T-helper 2 cell treated with Interferon-gamma antibody and Interleukin-4, amounts not matched to agents 5 μg/mL and 100 μg/mL, for 36 hours (primary cell): ENCODE data around the gene SYT15.
"Not testable (repeated sequence)": the region's sequence is repeated elsewhere in the genome, so short reads cannot be mapped to it uniquely, and the experiment has no call there.

ENCODE experiments used
- DNase-seq: peaks from one replicate; pipeline ENCODE4 v3.0.0; 2021; ENCODE audit warnings: low spot score
- H3K27ac Mint-ChIP-seq: one replicate; pipeline ENCODE4 v1.8.0; 2021; ENCODE audit warnings: mild to moderate bottlenecking, mixed read lengths
- H3K27me3 Mint-ChIP-seq: one replicate; pipeline ENCODE4 v1.8.0; 2021; ENCODE audit warnings: low read depth, mixed read lengths
- H3K36me3 Mint-ChIP-seq: one replicate; pipeline ENCODE4 v1.8.0; 2021; ENCODE audit warnings: low read depth, mixed read lengths
- H3K4me1 Mint-ChIP-seq: one replicate; pipeline ENCODE4 v1.8.0; 2021; ENCODE audit warnings: low read depth, mixed read lengths
- H3K4me3 Mint-ChIP-seq: one replicate; pipeline ENCODE4 v1.8.0; 2022; ENCODE audit warnings: mild to moderate bottlenecking, moderate library complexity, mixed read lengths
- H3K9me3 Mint-ChIP-seq: one replicate; pipeline ENCODE4 v1.8.0; 2021; ENCODE audit warnings: mixed read lengths

The SYT15 gene

DNA sequence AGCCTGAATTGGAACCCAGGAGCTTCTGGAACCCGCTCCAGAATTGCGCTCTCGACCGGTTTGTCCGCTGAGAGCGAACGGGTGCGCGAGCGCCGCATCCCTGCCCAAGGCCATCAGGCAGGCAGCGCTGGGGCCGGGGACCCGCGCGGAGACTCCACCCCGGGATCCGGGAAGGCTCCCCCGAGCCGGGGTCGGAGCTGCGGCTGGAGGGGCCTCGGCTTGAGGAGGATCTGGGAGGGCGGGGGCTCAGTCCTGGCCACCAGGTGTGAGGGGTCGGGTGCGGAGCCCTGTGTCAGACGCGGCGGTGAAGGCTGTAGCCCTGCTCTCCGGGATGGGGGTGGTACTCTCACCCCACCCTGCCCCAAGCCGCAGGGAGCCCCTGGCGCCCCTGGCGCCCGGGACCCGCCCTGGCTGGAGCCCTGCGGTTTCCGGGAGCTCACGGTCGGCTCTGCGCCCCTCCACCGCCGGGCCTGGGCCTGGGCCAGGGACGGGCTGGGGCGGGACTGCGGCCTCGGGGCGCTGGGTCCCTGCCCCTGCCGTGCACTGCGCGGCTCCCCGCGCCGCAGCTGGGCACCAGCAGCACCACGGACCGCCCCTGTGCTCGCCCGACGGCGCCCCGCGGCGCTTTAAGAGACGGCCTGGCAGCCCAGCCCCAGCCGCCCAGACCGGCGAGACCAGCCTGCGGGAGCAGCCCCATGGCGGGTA lies at the start of gene SYT15:
Gene SYT15, plus strand, starts transcription at position 655 of the 705 bp plus-strand sequence. Its CDS starts 41 bp downstream, at position 696.
- DNase-seq, H3K36me3 Mint-ChIP-seq, H3K27ac Mint-ChIP-seq, H3K27me3 Mint-ChIP-seq, H3K4me1 Mint-ChIP-seq, H3K9me3 Mint-ChIP-seq, H3K4me3 Mint-ChIP-seq: not testable (repeated sequence)

DNA sequence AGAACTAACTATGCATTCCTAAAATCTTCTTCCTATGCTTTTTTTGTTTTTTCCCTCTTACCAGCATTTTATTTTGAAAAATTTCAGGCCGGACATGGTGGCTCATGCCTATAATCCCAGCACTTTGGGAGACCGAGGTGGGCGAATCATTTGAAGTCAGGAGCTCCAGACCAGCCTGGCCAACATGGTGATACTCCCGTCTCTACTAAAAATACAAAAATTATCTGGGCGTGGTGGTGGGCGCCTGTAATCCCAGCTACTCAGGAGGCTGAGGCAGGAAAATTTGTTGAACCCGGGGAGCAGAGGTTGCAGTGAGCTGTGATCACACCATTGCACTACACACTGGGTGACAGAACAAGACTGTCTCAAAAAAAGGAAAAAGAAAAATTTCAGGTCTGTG lies 49.2 kb upstream of the SYT15 start:
- not testable (repeated sequence) for H3K4me3 Mint-ChIP-seq, H3K27me3 Mint-ChIP-seq, H3K4me1 Mint-ChIP-seq, H3K27ac Mint-ChIP-seq, H3K9me3 Mint-ChIP-seq, DNase-seq, H3K36me3 Mint-ChIP-seq

DNA sequence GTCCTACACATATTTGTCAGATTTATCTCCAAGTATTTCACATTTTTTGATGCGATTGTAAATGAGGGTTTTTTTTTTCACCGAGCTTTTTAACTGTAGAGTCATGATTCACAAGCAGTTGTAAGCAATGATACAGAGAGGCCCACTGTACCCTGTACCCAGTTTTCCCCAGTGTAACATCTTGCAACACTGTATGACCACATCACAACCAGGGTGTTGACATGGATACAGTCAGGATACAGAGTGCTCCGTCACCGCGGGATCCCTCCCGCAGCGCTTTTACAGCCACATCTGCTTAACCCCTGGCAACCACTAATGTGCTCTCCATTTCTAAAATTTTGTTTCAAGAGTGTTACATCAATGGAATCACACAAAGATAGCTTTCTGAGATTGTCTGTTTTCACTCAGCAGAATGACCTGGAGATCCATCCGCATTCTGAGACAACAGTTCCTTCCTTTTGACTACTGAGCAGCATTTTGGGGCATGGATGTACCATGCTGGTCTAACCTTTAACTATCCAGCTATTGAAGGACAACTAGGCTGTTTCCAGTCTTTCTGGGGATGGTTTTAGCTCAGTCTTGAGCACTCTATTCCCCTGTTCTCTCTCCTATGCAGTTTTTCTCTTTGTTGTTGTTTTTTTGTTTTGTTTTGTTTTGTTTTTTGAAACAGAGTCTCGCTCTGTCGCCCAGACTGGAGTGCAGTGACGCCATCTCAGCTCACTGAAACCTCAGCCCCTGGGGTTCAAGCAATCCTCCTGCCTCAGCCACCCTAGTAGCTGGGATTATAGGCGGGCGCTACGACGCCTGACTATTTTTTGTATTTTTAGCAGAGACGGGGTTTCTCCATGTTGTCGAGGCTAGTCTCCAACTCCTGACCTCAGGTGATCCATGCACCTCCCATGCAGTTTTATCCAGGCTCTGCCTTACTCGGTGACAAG lies 48.4 kb upstream of the SYT15 start:
- Mint-ChIP-seq H3K4me3 (no peak overlapping the region), H3K27ac (no peak overlapping the region), H3K36me3 (no peaks in the 10 kb centered on the region), H3K27me3 (peaks cover 2% of the 10 kb centered on the region), H3K9me3 (no peaks in the 10 kb centered on the region), H3K4me1 (no peaks in the 10 kb centered on the region)
- DNase-seq = no peak

DNA sequence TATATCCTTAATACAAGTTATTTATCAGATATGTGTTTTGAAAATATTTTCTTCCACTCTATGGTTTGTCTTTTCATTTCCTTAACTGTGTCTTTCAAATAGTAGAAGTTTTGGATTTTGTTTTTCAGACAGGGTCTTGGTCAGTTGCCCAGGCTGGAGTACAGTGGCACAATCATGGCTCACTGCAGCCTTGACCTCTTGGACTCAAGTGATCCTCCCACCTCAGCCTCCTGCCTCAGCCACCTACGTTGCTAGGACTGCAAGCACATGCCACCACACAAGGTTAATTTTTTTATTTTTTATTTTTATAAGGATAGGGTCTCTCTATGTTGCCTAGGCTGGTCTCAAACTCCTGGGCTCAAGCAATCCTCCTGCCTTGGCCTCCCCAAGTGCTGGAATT lies 46.7 kb upstream of the SYT15 start:
- H3K4me1 Mint-ChIP-seq, H3K36me3 Mint-ChIP-seq, H3K27ac Mint-ChIP-seq, H3K9me3 Mint-ChIP-seq, H3K27me3 Mint-ChIP-seq, DNase-seq, H3K4me3 Mint-ChIP-seq: not testable (repeated sequence)

DNA sequence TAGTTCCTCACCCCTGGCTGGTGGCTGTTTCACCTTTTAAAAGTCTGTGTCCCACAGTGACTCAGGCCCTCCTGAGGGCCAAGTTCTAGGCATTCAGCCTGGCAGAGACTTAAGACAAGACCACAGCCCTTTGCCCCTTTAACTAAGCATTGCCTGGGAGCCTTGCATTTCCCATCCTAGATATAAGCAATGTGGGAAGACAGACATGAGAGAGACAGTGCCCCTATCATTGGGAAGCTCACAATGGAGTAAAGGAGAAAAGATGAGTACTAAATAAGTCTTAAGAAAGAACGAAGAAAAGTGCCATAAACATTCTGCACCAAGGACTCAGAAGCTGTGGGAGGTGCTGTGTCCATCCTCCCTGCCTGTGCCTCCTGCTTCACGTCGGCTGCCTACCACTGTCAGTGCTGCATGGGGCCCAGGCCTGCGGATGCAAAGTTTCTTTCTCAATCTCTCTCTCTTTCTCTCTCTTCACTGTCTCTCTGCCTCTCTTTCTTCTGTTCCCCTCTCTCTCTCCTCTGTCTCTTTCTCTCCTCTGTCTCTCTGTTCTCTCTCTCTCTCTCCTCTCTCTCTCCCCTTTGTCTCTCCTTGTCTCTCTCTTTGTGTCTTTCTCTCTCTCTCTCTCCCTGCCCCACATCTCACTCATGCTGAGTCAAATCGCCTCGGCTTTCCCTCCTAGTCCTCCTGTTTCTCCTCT lies 44.0 kb upstream of the SYT15 start:
- Mint-ChIP-seq H3K9me3 (no peaks in the 10 kb centered on the region), H3K4me1 (no peaks in the 10 kb centered on the region), H3K4me3 (no peak overlapping the region), H3K27ac (no peak overlapping the region), H3K27me3 (peaks cover 26% of the 10 kb centered on the region), H3K36me3 (no peaks in the 10 kb centered on the region)
- no peak for DNase-seq

DNA sequence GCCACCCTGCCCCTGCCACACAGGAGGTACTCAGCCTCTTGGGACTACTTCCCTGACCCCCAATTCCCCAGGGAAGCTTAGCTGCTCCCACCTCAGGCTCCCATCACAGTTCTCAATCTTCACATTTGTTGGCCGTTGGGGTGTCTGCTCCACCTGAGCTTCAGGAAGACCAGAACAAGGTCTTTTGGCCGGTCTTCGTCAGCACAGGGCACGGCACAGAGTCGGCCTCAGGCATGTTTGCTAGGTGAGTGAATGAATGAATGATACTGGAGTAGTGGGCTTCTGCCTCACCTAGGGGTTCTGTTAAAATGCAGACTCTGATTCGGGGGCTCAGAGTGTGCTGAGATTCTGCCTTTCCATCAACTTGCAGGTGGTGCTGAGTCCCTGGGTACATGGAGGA lies 42.8 kb upstream of the SYT15 start:
- H3K4me1 Mint-ChIP-seq = no peaks in the 10 kb centered on the region
- H3K9me3 Mint-ChIP-seq = no peaks in the 10 kb centered on the region
- peaks cover 36% of the 10 kb centered on the region for H3K27me3 Mint-ChIP-seq
- H3K36me3 Mint-ChIP-seq = no peaks in the 10 kb centered on the region
- no peak overlapping the region for H3K4me3 Mint-ChIP-seq
- no peak for DNase-seq
- H3K27ac Mint-ChIP-seq = no peak overlapping the region

DNA sequence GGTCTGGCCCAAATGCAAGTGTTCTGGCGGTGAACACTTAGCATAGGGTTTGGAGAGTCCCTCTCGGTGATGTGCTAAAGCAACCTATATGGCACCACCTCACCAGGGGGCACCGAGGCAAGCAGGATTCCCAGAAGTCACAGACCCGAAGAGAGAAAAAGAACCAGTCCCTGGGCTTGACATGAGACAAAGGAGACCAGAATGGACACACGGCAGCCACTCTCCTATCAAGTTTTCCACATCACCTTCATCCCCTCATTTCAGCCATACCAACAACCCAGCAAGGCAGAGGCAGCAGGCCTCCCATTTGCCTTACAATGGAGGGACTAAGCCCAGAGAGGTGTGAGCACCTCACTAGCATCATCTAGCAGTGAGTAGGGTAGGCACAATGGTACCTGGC lies 42.1 kb upstream of the SYT15 start:
- Mint-ChIP-seq H3K27ac (no peak overlapping the region), H3K27me3 (peaks cover 37% of the 10 kb centered on the region), H3K9me3 (no peaks in the 10 kb centered on the region), H3K4me1 (no peaks in the 10 kb centered on the region), H3K4me3 (no peak overlapping the region), H3K36me3 (no peaks in the 10 kb centered on the region)
- no peak for DNase-seq

DNA sequence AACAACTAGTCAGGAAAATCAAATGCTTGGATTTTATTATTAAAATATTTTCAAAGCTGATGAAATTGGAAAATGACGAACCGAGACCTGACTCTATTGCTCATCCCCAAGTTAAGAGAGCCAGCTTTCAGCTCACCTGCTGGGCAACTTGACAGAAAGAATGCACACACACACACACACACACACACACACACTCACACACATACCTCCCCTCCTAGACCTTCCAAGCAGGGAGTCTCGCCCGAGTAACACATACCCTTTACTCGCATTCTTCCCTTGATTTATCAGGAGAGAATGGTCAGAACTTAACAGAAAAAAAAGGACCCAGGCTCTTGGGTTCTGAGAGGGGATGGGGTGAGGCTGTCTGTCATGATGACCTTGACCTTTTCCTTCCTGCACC lies 41.6 kb upstream of the SYT15 start:
- H3K9me3 Mint-ChIP-seq = no peaks in the 10 kb centered on the region
- no peak overlapping the region for H3K4me3 Mint-ChIP-seq
- no peak overlapping the region for H3K27ac Mint-ChIP-seq
- H3K4me1 Mint-ChIP-seq = peaks cover 2% of the 10 kb centered on the region
- H3K27me3 Mint-ChIP-seq = peaks cover 40% of the 10 kb centered on the region
- DNase-seq = no peak
- H3K36me3 Mint-ChIP-seq = no peaks in the 10 kb centered on the region

DNA sequence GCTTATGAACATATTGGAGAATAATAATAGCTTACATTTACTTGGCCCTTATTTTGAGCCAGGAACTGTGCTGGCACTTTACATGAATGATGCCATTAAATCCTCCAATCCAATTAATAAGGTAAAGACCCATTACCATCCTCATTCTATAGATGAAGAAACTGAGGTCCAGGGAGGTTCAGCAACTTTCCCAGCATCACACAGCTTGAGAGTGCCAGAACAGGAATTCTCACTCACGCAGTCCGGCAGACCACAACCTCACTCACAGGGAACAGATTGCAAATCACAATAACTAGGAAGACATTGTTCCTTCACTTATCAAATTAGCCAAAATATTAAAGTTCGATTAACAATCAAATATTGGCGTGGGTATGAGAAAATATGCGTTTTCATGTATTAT lies 40.8 kb upstream of the SYT15 start:
- H3K27me3 Mint-ChIP-seq = peaks cover 47% of the 10 kb centered on the region
- H3K9me3 Mint-ChIP-seq = no peaks in the 10 kb centered on the region
- H3K36me3 Mint-ChIP-seq = no peaks in the 10 kb centered on the region
- DNase-seq = no peak
- no peak overlapping the region for H3K27ac Mint-ChIP-seq
- peaks cover 3% of the 10 kb centered on the region for H3K4me1 Mint-ChIP-seq
- H3K4me3 Mint-ChIP-seq = no peak overlapping the region

DNA sequence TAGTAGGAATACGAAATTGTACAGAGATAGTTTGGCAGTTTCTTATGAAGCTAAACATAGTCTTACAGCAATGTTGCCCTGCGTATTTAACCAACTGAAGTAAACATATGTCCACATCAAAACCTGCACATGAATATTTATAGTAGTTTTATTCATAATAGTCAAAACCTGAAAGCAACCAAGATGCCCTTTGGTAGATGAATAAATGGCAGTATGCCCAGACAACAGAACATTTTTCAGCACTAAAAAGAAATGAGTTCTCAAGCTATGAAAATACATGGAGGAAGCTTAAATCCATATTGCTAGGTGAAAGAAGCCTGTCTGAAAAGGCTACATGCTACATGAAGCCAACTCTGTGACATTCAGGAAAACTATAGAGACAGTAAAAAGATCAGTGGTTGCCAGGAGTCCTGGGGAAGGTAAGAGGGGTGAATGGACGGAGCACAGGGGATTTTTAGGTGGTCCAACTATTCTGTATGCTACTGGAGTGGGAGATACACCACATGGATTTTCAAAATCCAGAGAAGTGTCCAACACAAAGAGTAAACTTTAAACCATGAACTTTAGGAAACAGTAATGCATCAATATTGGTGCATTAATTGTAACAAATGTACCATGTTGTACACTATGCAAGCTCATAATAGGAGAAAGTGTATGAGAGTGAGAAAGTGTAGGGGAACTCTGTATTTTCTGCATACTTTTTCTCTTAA lies 40.1 kb upstream of the SYT15 start:
- no peak for DNase-seq
- no peak overlapping the region for H3K4me3 Mint-ChIP-seq
- H3K27me3 Mint-ChIP-seq = peaks cover 48% of the 10 kb centered on the region
- H3K9me3 Mint-ChIP-seq = no peaks in the 10 kb centered on the region
- H3K27ac Mint-ChIP-seq = no peak overlapping the region
- no peaks in the 10 kb centered on the region for H3K36me3 Mint-ChIP-seq
- peaks cover 3% of the 10 kb centered on the region for H3K4me1 Mint-ChIP-seq

DNA sequence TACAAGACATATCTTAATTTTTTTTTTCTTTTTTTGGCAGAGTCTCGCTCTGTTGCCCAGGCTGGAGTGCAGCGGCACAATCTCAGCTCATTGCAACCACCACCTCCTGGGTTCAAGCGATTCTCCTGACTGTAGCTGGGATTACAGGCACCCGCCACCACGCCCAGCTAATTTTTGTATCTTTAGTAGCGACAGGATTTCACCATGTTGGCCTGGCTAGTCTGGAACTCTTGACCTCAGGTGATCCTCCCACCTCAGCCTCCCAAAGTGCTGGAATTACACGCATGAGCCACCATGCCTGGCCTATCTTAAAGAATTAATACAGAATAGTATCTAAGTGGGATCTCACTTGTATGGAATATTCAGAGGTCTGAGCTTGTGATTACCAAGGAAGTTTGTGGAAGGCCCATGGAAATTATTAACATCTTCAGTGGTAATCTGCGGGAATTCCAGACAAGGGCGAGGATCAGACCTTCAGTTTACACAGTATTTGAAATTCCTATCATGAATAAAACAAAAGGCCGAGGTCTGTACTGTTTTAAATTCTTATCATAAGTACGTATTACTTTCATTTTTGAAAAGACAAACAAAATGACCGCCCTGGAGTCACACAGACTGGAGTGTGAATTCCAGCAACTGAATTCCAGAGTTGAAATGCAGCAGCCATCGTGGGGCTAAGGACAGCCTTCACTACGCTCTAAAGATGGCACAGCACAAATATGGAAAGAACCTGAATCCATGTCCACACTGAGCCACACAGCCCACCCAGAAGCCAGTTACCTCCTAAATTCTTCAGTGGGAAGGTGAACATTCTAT lies 39.1 kb upstream of the SYT15 start:
- Mint-ChIP-seq H3K27ac (no peak overlapping the region), H3K36me3 (no peaks in the 10 kb centered on the region), H3K27me3 (peaks cover 48% of the 10 kb centered on the region), H3K4me1 (peaks cover 3% of the 10 kb centered on the region), H3K9me3 (no peaks in the 10 kb centered on the region), H3K4me3 (no peak overlapping the region)
- DNase-seq = no peak

DNA sequence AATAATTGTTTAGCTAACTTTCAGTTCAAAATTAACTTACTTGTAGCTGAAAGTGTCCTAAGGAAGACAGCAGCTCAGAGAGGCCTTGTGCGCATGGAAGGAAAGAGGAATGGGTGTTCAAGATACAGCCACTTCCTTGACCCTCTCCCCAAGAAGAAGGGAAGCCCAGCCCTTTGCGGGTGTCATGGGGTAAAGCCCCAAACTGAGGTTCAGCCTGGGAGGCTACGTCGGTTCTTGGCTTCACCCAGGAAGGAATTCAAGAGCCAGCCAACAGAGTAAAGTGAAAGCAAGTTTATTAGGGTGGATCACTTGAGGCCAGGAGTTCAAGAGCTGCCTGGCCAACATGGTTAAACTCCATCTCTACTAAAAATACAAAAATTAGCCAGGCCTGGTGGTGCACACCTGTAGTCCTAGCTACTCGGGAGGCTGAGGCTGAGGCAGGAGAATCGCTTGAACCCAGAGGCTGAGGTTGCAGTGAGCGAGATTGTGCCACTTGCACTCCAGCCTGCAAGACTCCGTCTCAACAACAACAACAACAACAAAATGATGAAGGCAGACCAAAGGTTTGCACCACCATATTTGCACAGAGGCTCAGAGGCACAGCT lies 38.4 kb upstream of the SYT15 start:
- H3K27ac Mint-ChIP-seq = no peak overlapping the region
- H3K9me3 Mint-ChIP-seq = no peaks in the 10 kb centered on the region
- peaks cover 3% of the 10 kb centered on the region for H3K4me1 Mint-ChIP-seq
- no peak overlapping the region for H3K4me3 Mint-ChIP-seq
- no peak for DNase-seq
- H3K27me3 Mint-ChIP-seq = peaks cover 48% of the 10 kb centered on the region
- H3K36me3 Mint-ChIP-seq = no peaks in the 10 kb centered on the region
